ENCODE results near the gene TRIM33.
"Not testable (repeated sequence)": the region's sequence is repeated elsewhere in the genome, so short reads cannot be mapped to it uniquely, and the experiment has no call there.

TRIM33 gene

GRCh38 chr1:114510274-114511031, 550 bp downstream of the TRIM33 start:
- DNase-seq (ENCODE audit: low read depth), result no peak

- no peak for DNase-seq (ENCODE audit: low read depth)
Measured at GRCh38 chr1:114509596-114510273, 1.3 kb downstream of the TRIM33 start.

- DNase-seq (ENCODE audit: low read depth), result no peak
Measured at GRCh38 chr1:114508386-114508898, 2.6 kb downstream of the TRIM33 start.

- DNase-seq (ENCODE audit: low read depth), result no peak
Measured at GRCh38 chr1:114507513-114507912, 3.5 kb downstream of the TRIM33 start.

- no peak for DNase-seq (ENCODE audit: low read depth)
Measured at GRCh38 chr1:114505148-114505561, 5.8 kb downstream of the TRIM33 start.

GRCh38 chr1:114503916-114504422, 7.0 kb downstream of the TRIM33 start:
- no peak for DNase-seq (ENCODE audit: low read depth)

GRCh38 chr1:114502080-114502479, 8.9 kb downstream of the TRIM33 start:
- DNase-seq (ENCODE audit: low read depth), result no peak

GRCh38 chr1:114499478-114499877, 11.5 kb downstream of the TRIM33 start:
- no peak for DNase-seq (ENCODE audit: low read depth)

- DNase-seq (ENCODE audit: low read depth), result no peak
Measured at GRCh38 chr1:114496089-114496488, 14.9 kb downstream of the TRIM33 start.

GRCh38 chr1:114495486-114495885, 15.5 kb downstream of the TRIM33 start:
- no peak for DNase-seq (ENCODE audit: low read depth)

GRCh38 chr1:114492978-114493377, 18.0 kb downstream of the TRIM33 start:
- DNase-seq (ENCODE audit: low read depth), result no peak

GRCh38 chr1:114490274-114490693, 20.7 kb downstream of the TRIM33 start:
- no peak for DNase-seq (ENCODE audit: low read depth)

GRCh38 chr1:114488739-114489138, 22.3 kb downstream of the TRIM33 start:
- DNase-seq (ENCODE audit: low read depth), result no peak

- no peak for DNase-seq (ENCODE audit: low read depth)
Measured at GRCh38 chr1:114485286-114485685, 25.7 kb downstream of the TRIM33 start.

GRCh38 chr1:114482585-114482984, 28.4 kb downstream of the TRIM33 start:
- no peak for DNase-seq (ENCODE audit: low read depth)

GRCh38 chr1:114479636-114480035, 31.4 kb downstream of the TRIM33 start:
- DNase-seq (ENCODE audit: low read depth), result not testable (repeated sequence)

- no peak for DNase-seq (ENCODE audit: low read depth)
Measured at GRCh38 chr1:114479134-114479533, 31.9 kb downstream of the TRIM33 start.

- DNase-seq (ENCODE audit: low read depth), result no peak
Measured at GRCh38 chr1:114473796-114474195, 37.2 kb downstream of the TRIM33 start.

GRCh38 chr1:114472408-114472807, 38.6 kb downstream of the TRIM33 start:
- no peak for DNase-seq (ENCODE audit: low read depth)

- DNase-seq (ENCODE audit: low read depth), result no peak
Measured at GRCh38 chr1:114470681-114471080, 40.3 kb downstream of the TRIM33 start.

- DNase-seq (ENCODE audit: low read depth), result no peak
Measured at GRCh38 chr1:114468710-114469468, 42.1 kb downstream of the TRIM33 start.

GRCh38 chr1:114468047-114468446, 43.0 kb downstream of the TRIM33 start:
- no peak for DNase-seq (ENCODE audit: low read depth)
